Measurements from ENCODE around the gene NAGLU.

The NAGLU gene

DNA sequence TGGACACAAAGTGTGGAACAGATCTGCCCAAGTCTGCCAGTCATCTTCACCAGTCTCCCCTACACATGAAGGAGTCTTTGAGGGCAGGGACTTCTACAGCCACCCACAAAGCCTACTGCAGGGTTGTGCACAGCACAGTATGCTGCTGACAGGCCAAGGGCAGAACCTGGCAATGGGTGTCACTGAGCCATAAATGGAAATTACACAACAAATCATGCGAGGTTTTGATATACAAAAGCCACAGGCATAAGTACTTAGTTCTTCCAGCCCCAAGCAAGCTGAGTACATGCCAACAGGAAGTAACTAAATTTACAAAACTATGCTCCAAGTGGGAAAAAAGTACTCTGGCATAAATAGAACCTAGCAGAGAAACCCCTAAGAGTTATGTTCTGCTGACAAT is 49.3 kb downstream of the NAGLU start:
- no peak overlapping the region for H3K27ac ChIP-seq (ENCODE audit: low read depth, low read length)
- TF ChIP-seq EZH2phosphoT487 (IDR thresholded peaks at IDR 0.05; ENCODE audit: borderline replicate concordance, low read length): no peak
- TF ChIP-seq, protein P1, sequence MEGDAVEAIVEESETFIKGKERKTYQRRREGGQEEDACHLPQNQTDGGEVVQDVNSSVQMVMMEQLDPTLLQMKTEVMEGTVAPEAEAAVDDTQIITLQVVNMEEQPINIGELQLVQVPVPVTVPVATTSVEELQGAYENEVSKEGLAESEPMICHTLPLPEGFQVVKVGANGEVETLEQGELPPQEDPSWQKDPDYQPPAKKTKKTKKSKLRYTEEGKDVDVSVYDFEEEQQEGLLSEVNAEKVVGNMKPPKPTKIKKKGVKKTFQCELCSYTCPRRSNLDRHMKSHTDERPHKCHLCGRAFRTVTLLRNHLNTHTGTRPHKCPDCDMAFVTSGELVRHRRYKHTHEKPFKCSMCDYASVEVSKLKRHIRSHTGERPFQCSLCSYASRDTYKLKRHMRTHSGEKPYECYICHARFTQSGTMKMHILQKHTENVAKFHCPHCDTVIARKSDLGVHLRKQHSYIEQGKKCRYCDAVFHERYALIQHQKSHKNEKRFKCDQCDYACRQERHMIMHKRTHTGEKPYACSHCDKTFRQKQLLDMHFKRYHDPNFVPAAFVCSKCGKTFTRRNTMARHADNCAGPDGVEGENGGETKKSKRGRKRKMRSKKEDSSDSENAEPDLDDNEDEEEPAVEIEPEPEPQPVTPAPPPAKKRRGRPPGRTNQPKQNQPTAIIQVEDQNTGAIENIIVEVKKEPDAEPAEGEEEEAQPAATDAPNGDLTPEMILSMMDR (IDR thresholded peaks at IDR 0.05; ENCODE audit: low read depth, low read length, poor library complexity, severe bottlenecking): no peak
- no peaks in the 10 kb centered on the region for H3K9me3 ChIP-seq (ENCODE audit: control insufficient read depth, insufficient read depth, low read length)
- H3K36me3 ChIP-seq (ENCODE audit: control insufficient read depth, low read length): peaks cover 82% of the 10 kb centered on the region
- peaks cover 5% of the 10 kb centered on the region; the same call in 1 of the 2 replicates for H3F3A ChIP-seq (ENCODE audit: control insufficient read depth, insufficient read depth)
- H3K9me2 ChIP-seq (replicated peaks; ENCODE audit: control insufficient read depth, low read length): no peaks in the 10 kb centered on the region
- no peaks in the 10 kb centered on the region for H4K20me1 ChIP-seq (ENCODE audit: control insufficient read depth, insufficient read depth, low read depth, low read length)
- no peaks in the 10 kb centered on the region for H3K27me3 ChIP-seq (ENCODE audit: control insufficient read depth, low read length)
- no peak overlapping the region for H3K4me3 ChIP-seq (ENCODE audit: low read length)
- H3K4me2 ChIP-seq (ENCODE audit: low read length): no peak overlapping the region
- H3K79me2 ChIP-seq (ENCODE audit: control insufficient read depth, low read length): no peaks in the 10 kb centered on the region
- peaks cover 28% of the 10 kb centered on the region for H3K4me1 ChIP-seq (ENCODE audit: control insufficient read depth, low read length)

DNA sequence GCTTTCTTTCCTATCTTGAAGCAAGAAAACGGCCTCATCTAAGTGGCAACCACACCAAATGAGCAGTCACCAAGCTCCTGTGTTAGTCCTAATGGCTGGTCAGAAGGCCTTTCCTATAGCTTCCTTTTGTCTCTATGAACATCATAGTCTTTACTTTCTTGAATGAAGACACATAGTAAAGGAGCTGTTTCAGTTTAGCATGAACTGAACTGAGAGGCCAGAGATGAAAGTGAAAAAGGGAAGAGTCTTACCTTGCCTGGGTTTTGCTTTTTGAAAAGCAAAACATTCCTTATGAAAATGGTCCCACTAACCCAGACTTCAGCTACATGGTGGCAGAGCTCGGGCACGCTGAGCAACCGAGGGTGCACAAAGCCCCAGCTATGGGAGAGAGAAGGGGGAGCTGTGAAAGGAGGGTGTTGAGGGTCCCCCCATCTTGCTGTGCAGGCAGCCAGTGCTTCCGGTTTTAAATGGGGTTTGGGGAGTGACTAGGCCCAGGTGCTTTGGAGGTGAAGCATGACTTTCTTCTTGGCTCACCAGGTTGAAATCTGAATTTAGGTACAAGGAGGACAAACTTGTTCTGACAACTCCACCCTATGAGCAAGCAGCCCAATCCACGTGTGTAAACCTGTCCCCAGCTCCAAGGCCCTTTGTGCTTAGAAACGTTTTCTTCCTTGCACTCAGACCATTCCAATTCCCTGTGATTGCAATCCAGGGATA is 50.6 kb downstream of the NAGLU start:
- TF ChIP-seq, protein P1 (IDR thresholded peaks at IDR 0.05; ENCODE audit: low read depth, low read length, poor library complexity, severe bottlenecking): no peak
- TF ChIP-seq EZH2phosphoT487 (IDR thresholded peaks at IDR 0.05; ENCODE audit: borderline replicate concordance, low read length): no peak
- peaks cover 83% of the 10 kb centered on the region for H3K36me3 ChIP-seq (ENCODE audit: control insufficient read depth, low read length)

DNA sequence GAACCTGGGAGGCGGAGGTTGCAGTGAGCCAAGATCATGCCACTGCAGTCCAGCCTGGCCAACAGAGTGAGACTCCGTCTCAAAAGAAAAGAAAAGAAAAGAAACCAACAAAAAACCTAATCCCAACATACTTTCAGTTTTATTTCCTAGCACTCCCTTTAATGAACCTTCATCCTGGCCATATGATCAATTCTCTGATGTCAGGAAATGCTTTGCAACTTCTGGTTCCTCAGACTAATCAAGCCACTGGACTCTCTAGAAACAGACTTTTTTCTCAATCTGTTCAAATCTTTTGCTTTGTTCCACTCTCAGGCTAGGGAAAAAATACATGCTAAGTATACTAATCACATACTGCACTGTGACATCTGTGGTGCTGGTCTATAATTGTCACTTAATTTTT is 54.8 kb downstream of the NAGLU start:
- TF ChIP-seq, protein P1 (IDR thresholded peaks at IDR 0.05; ENCODE audit: low read depth, low read length, poor library complexity, severe bottlenecking): no peak
- TF ChIP-seq EZH2phosphoT487 (IDR thresholded peaks at IDR 0.05; ENCODE audit: borderline replicate concordance, low read length): no peak
- no peaks in the 10 kb centered on the region for H4K20me1 ChIP-seq (ENCODE audit: control insufficient read depth, insufficient read depth, low read depth, low read length)

More for the DNA sequence above, 50.6 kb downstream of the NAGLU start:
- peaks cover 28% of the 10 kb centered on the region for H3K4me1 ChIP-seq (ENCODE audit: control insufficient read depth, low read length)
- H4K20me1 ChIP-seq (ENCODE audit: control insufficient read depth, insufficient read depth, low read depth, low read length): no peaks in the 10 kb centered on the region
- H3K4me2 ChIP-seq (ENCODE audit: low read length): peak overlapping the region; percentile 47
- no peaks in the 10 kb centered on the region for H3K27me3 ChIP-seq (ENCODE audit: control insufficient read depth, low read length)
- H3K9me2 ChIP-seq (replicated peaks; ENCODE audit: control insufficient read depth, low read length): no peaks in the 10 kb centered on the region
- H3K4me3 ChIP-seq (ENCODE audit: low read length): peak overlapping the region; percentile 7
- no peaks in the 10 kb centered on the region for H3K9me3 ChIP-seq (ENCODE audit: control insufficient read depth, insufficient read depth, low read length)
- H3F3A ChIP-seq (ENCODE audit: control insufficient read depth, insufficient read depth): peaks cover 5% of the 10 kb centered on the region; the same call in 1 of the 2 replicates
- peak overlapping the region; percentile 56 for H3K27ac ChIP-seq (ENCODE audit: low read depth, low read length)
- no peaks in the 10 kb centered on the region for H3K79me2 ChIP-seq (ENCODE audit: control insufficient read depth, low read length)

More for the DNA sequence above, 54.8 kb downstream of the NAGLU start:
- H3K27ac ChIP-seq (ENCODE audit: low read depth, low read length): no peak overlapping the region
- no peaks in the 10 kb centered on the region for H3K9me3 ChIP-seq (ENCODE audit: control insufficient read depth, insufficient read depth, low read length)
- H3K4me2 ChIP-seq (ENCODE audit: low read length): no peak overlapping the region
- no peak overlapping the region for H3K4me3 ChIP-seq (ENCODE audit: low read length)
- peaks cover 28% of the 10 kb centered on the region for H3K4me1 ChIP-seq (ENCODE audit: control insufficient read depth, low read length)
- H3F3A ChIP-seq (ENCODE audit: control insufficient read depth, insufficient read depth): peaks cover 5% of the 10 kb centered on the region; the same call in 1 of the 2 replicates
- no peaks in the 10 kb centered on the region for H3K27me3 ChIP-seq (ENCODE audit: control insufficient read depth, low read length)
- H3K9me2 ChIP-seq (replicated peaks; ENCODE audit: control insufficient read depth, low read length): no peaks in the 10 kb centered on the region
- H3K79me2 ChIP-seq (ENCODE audit: control insufficient read depth, low read length): no peaks in the 10 kb centered on the region; the same call in 1 of the 2 replicates
- peaks cover 50% of the 10 kb centered on the region for H3K36me3 ChIP-seq (ENCODE audit: control insufficient read depth, low read length)

Data from DOHH2 (cell line).